Measurements from ENCODE around the gene IQCH.
"Not testable (repeated sequence)": the region's sequence is repeated elsewhere in the genome, so short reads cannot be mapped to it uniquely, and the experiment has no call there.

Gene IQCH

DNA sequence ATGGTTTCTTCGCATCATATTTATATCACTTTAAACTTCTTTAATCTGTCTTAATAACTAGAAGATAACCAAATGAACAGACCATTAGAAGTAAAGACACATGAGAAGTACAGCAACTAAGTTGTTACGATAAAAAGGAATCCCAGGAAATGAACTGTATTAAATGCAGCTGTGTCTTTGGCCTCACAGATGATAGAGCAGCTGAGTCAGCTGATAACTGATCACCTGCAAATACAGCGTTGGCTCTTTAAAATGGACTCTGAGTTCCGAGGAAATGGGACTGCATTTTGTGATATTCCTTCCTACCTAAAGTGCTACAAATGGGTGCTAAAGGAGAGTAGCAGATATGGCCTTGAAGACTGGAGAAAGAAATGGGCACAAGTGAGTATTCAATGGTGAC is 145.3 kb downstream of the IQCH start:
- DNase-seq: no peak

DNA sequence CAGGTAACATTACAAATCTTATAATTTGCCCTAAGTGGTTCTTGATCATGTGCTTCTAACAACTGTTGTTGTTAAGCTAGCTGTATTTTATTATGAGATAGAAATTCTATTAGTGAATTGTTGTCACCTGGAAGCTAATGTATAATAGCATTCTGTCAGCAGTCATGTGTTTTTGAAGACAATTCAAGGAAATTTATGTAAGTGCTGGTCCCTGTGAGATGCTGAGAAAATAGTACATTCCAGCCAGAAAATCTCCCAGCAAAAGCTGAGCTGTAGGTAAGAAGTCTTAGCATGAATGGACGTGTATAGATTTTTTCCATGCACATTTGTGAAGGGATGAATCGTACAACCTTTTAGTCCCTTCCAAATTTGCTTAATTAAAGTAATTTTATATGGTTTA is 146.3 kb downstream of the IQCH start:
- DNase-seq: no peak

DNA sequence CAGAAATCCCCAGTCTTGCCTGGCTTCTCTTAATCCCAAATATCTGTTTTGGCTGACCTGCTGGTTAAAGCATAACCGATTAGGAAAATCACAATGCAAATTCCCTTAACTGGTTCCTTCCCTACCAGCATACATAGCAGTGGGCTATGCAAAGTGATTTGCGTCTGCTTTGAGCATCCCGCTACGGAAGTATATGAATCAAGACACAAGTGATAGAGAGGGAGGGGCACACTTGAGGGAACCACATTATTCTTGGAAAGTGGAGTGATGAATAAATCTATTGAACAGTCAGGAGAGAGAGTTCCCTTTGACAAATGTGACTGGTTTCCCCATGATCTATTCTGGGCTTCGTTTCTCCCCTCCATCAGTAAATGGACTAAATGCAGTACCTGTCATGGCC is 146.8 kb downstream of the IQCH start:
- no peak for DNase-seq

DNA sequence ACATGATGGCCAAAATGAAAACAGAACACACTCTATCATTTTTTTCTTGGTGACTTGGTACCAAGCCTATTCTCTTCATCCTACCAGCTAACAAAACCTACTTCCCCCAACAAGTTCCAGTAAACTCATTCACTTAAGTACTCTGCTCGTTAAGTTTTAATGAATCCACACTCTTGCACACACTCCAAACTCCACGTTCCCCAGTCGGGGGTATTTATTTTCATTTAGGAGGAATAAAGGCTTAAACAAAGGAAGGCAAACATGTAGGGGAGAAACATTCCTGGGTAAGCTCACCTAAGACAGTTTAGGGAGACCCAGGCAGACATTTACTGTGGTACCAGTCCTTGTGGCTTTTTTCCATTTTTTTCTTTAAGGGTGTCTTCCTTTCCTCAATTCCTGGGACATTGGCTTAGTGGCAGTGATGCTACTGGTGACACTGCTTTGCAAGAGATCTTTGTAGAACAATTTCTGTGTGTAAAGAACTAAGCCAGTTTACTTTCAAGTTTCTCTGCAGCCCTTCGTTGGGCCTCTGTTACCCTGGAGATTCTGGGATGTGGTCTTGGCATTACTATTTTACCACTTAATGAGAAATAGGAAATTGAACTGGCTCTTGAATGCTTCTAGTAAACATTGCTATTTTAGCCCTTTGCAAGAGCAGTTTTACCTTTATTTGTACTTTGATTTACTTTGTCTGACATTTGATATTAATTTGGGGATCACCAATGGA is 149.0 kb downstream of the IQCH start:
- DNase-seq: no peak

DNA sequence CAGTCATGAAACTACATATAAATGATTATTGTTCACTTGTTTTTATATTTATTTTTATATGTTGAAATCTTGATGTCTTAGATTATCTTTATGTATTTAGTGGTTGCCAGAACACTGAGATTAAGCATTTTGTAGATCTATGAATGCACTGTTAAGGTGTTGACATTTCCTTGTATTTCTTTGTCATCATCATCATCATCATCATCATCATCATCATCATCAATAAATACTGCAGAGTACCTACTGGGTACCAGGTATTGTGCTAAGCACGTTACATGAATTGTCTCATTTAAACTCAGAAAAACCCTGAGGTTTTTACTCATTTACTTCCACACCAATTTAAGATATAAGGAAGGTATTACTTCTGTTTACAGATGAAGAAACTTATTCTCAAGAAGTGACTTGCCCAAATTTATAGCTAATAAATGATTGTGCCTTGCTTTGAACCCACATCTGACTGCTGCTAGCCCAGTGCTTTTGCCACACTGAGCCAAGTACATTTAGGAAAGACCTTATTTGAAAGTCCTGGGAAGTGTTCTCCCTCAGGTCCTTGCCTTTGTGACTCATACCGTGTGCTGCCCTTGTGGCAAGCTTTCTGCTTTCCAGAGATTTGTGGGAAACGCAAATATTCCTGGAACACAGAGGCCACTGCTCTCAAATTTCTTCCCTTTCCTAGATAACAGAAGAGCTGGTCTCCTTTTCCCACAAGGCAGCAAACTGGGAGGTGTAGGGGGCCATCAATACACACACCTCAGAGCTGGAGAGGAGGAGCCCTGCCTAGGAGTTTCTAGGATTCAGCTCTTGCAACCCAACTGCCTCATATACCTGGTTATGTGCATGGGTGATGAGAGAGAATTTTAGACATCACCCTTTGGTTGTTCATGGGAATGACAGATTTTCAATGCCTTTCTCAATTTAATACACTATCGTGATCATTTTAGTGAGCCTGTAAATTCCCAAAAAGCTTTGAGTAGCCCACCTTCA is 150.9 kb downstream of the IQCH start:
- DNase-seq: no peak

DNA sequence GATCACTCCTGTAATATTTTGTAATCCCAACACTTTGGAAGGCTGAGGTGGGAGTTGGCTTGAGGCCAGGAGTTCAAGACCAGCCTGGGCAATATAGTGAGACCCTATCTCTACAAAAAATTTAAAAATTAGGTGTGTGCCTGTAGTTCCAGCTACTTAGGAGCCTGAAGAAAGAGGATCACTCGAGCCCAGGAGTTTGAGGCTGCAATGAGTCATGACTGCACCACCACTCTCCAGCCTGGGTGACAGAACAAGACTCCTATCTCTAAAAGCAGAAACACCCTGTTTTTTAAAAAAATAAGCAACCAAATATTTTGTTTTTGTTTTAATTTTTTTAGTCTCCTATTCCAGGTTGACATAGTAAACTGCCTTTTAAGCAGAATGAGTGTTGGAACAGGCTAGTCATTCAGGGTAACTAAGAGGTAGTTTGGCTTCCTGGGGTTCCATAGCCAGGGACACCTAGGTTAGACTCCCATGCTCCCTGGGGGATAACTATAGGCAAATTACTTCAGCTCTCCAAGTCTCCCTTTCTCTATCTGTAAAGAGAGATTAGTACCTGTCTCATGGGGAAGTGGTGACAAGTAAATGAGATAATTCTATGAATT is 151.8 kb downstream of the IQCH start:
- no peak for DNase-seq

DNA sequence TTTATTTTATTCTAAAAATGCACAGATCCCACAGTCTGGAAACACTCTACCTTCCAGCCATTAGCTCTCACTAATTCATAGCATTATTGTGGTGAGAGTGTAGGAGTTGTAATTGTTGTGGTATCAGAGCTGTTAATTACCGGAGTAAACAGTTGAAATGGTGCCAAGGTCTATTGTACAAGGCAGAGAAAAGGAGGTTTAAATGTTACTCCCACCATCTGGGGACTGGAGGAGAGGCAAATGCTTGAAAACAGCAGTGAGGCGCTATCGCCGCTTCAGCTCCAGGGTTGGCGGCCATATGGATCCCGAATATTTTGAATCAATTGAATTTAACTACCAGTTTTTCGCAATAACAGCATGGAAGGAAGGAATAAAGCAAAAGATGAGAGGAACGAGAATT is 153.2 kb downstream of the IQCH start:
- no peak for DNase-seq

DNA sequence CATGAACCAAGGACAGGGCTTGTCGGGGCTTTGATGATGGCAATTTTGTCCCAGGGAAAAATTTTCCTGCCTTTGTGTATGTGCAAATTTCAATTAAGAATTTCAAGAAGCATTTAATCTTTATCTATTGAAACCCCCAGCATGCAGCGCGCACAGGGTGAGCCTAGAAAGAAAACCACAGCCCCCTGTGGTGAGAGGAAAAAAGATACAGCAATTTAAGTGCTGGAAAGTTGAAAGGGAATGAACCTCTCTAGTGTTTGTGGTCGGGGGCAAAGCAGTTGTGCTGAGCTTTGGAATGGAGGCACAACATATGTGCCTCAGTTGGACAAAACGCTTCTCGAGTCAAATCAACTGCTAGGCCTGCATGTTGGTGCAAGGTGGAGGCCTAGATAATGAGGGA is 154.6 kb downstream of the IQCH start:
- DNase-seq: no peak

DNA sequence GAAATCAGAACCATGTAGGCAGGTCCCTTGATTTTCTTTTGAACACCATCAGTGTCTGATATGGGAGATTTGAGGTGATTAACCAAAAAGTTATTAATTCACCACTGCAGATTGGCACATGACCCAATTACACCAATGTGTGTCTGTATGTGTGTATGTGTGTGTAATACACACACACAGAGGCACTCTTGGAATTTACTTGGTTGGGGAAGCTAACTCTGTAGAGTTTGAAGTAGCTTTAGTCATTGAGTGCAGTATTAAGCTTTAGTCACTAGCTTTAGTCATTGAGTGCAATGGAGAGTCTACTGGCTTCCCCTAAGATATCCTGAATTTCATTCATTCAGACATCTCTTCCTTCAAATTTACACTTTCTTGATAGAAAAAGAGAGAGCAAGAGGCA is 156.9 kb downstream of the IQCH start:
- DNase-seq: no peak

DNA sequence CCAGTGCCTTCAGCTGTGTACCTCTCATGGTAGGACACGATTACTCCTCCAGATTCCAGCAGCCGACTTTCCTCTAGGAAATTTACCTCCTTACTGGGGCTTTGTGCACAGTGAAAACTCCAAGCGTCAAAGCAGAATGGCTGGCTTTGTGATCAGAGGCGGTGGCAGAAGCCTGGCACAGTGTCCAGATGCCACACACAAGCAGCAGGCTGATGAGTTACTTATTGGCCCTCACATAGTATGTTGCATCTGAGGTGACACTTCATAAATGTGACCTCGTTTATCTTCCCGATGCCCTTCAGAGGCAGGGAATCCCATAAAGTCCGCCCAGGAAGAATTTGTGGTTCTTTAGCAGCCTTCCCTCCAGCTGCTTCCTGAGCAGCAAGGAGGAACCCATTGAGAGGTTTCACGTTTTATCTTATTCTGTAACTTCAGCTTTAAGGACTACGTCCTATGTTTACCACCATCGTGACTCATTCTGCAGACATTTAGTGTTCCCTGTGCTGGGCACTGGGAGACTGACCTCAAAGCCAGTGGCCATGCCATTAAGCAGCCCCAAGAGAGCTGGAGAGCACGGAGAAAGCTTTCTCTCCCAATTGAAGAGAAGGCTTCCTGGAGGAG is 159.3 kb downstream of the IQCH start:
- DNase-seq: no peak

DNA sequence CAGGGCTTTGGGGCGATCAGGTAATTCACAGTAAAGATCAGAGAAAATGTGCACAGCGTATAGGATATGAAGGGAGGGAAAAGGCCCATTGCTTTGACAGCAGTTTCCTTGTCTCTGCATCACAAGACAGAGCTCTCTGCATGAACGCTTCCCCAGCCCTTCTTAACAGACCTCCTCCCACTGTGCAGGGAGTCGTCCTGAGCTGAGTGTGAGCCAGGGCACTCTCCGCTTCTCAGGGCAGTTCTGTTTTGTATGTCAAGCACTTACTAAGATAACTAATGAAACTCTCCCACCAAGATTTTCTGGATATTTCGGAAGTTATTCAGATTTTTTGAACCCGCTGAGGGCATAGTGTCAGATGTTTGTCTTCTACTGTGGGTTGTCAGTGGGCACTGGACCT is 160.6 kb downstream of the IQCH start:
- DNase-seq: no peak

DNA sequence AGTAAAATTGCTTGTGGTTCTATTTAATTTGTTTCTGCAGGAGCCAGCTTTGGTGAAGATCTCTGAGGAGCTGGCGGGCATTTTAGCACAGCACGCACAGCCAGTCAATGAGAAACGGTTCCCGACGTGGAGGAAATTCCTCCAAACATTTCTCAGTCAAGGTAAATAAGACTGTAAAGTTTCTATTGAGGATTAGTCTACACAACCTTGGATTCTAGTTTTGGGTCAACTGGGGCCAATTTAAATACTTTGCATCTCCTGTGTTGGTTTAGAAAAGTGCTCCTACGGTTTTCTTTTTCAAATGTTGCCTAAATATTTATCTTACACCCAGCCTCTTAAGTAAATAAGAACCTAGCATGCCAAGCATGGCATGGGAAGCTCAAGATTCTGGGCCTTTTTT is 162.3 kb downstream of the IQCH start:
- no peak for DNase-seq

DNA sequence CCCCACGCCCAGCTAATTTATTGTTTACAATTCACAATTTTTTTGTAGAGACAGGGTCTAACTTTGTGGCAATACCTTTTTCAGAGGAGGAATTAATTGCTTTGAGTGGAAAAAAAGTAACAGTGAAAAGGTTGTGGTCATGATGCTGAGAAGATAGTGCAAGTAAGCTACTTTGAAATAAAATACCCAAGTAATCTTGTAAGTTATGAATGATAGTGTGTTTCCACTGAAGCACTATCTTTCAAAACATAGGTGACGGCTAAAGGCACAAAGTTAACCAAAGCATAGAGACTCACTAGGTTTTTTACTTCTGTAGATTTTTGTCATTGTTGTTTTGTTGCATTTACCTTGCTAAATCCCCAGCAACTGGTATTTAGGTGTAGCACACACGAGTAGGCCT is 165.1 kb downstream of the IQCH start:
- no peak for DNase-seq

DNA sequence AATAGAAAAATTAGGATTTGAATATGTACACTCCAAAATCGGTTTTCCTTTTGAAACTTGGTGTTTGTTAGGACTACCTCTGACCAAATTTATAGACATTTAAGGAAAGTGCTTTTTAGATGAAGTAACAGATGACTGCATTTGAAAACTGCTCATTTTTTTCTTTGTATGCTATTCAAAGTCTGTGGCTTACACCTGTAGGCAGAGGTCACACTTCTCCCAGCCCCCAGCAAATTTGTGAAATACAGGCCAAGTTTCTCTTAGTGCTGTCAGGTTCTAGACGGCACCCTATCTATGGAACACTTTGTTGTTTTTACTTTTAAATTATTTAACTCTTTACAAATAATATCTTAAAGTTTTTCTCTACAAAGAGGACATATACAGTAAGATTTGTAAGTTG is 165.6 kb downstream of the IQCH start:
- DNase-seq: no peak

DNA sequence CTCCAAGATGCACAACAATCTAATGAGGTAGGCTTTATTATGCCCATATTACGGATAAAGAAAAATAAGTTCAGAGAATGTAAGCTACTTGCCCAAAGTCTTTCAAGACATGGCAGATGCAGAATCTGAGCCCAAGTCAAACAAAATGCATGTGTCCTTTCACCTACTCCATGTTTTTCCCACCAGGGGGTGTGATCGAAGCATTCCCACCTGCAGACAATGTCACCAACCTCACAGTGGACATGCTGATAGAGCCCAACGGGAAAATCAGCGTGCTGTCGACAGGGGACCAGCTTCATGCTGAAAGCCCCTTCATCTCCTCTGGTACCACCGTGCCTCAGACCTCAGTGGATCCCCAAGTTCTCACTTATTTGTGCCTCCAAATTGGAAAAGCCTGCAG is 166.5 kb downstream of the IQCH start:
- no peak for DNase-seq

DNA sequence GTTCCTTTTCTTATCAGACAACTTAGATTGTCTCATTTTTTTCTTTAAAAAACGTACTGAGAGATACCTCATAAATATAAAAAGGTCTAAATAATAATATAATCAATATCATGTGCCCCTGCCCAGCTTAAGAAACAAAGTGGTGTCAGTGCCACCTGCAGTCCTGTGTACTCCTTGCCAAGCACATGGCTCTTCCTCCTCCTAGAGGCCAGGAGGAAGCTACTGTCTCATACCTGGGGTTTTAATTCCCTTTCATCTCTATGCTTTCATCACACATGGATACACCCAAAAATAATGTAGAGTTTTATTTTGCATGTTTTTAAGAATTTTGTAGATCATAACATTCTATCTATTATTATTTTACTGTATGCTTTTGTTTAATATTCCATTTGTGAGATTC is 167.7 kb downstream of the IQCH start:
- DNase-seq: no peak

DNA sequence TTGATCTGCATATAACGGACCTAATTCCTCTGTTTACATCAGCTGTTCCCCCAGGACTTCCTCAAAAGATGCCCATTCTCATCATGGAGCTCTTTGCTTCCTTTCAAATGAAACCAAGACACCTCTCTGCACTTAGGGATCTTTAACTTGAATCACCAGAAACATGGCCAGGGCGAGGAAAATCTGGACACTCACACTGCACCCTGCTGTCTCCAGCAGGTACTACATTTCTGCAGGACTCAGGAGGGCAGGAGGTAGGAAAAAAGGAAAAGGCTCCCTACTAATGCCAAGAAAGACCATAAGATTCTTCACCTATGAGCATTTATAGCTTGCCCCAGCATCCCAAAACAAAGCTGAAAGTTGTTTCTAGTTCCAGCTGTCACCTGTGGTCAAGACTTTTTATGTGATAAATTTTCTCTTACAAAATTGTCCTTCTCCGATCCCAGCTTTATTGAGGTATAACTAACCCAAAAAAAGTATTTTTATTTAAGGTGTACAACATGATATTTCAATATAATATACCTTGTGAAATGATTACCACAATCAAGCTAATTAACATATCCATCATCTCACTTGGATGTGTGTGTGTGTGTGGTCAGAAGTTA is 179.0 kb downstream of the IQCH start:
- DNase-seq: peak; percentile 21

DNA sequence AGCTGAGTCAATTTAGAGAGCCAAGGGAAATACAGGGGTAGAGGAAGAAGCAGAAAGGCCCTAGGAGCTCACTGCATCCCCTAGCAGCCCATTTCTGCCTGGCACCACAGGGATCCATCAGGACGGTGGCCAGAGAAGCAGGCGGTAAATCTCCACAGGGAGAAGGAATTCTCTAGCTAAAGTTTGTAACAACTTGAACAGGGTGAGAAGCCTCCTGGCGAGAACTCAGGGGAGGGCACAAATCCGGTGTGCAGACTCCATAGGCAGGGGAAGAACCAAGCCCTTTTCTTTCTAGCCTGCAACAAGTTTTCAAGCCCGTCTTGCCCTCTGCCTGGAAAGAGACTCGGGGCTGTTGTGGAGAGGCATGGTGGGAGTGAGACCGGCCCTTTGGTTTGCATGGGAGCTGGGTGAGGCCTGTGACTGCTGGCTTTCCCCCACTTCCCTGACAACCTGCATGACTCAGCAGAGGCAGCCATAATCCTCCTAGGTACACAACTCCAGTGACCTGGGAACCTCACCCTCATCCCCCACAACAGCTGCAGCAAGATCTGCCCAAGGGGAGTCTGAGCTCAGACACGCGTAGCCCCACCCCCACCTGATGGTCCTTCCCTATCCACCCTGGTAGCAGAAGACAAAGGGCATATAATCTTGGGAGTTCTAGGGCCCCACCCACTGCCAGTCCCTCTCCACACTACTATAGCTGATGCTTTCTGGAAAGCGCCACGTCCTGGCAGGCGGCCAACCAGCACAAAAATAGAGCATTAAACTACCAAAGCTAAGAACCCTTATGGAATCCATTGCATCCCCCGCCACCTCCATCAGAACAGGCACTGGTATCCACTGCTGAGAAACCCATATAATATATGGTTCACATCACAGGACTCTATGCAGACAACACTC is 182.0 kb downstream of the IQCH start:
- not testable (repeated sequence) for DNase-seq

DNA sequence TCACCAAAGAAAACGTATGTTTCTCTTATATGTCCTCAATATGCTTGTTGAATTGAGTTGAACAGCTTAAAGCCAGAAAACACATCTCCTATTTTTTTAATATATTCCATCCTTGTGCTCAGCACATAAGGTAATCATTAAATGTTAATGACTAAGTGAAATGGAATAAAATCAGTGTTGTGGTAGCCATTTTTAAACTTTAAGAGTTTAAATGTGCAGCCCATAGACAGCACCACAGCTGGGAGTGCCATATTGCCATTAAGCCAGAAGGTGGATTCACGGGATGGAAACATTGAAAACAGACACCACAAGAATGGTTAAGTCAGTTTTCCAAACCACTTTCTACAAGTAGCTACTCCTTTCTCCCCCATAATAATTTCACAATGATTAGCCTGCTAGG is 189.5 kb downstream of the IQCH start:
- DNase-seq: no peak

DNA sequence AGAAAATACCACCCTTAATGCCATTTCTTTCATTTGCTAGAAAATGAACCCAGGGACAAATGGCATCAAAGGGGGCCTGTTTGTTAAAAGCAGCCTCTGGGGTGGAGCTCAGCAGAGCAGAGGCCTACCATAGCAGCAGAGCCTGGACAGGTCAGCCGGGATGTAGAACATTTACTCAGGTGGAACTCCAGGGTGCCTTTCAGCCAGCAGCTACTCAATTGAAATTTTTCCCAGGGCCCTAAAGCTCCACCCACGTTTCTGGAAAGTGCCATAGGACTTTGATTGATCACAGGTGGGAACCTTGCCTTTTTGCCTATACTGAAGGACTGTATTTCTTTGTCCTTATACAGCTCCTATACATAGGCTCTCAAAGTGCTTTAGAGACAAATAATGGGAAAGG is 191.9 kb downstream of the IQCH start:
- DNase-seq: no peak

DNA sequence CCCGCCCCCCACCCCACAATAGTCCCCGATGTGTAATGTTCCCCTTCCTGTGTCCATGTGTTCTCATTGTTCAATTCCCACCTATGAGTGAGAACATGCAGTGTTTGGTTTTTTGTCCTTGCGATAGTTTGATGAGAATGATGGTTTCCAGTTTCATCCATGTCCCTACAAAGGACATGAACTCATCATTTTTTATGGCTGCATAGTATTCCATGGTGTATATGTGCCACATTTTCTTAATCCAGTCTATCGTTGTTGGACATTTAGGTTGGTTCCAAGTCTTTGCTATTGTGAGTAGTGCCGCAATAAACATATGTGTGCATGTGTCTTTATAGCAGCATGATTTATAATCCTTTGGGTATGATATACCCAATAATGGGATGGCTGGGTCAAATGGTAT is 193.8 kb downstream of the IQCH start:
- DNase-seq: not testable (repeated sequence)

DNA sequence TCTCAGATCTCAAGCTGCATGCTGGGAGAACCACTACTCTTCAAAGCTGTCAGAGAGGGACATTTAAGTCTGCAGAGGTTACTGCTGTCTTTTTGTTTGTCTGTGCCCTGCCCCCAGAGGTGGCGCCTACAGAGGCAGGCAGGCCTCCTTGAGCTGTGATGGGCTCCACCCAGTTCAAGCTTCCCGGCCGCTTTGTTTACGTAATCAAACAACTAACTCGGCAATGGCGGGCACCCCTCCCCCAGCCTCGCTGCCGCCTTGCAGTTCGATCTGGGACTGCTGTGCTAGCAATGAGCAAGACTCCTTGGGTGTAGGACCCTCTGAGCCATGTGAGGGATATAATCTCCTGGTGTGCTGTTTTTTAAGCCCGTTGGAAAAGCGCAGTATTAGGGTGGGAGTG is 199.1 kb downstream of the IQCH start:
- not testable (repeated sequence) for DNase-seq

Measured in stimulated activated CD4-positive, alpha-beta T cell treated with anti-CD3 and anti-CD28 coated beads, Interleukin-12 subunit alpha, Interleukin-12 subunit beta, amount 100 ng/mL, for 4 hours (primary cell).